Mammary epithelial cell (primary cell): ENCODE measurements around the gene SAMD1.

Source experiments
- EZH2 ChIP-seq: IDR thresholded peaks from 2 replicates; pipeline ENCODE4 v1.6.1; 2012; ENCODE audit warnings: low read length, inconsistent platforms, borderline replicate concordance
- TF ChIP-seq, protein P1 (sequence below), 2 donors: IDR thresholded peaks in 1 of 2; conservative IDR thresholded peaks in 1 of 2; 2 replicates each; pipeline ENCODE4 v1.5.1; 2011 to 2012; ENCODE audit warnings: inconsistent platforms in 2 of 2, low read length in 2 of 2, mild to moderate bottlenecking in 2 of 2, control low read depth in 1 of 2, low read depth in 1 of 2; ENCODE audit not compliant: insufficient read depth in 1 of 2; ENCODE audit errors: extremely low read depth in 1 of 2

DNA sequence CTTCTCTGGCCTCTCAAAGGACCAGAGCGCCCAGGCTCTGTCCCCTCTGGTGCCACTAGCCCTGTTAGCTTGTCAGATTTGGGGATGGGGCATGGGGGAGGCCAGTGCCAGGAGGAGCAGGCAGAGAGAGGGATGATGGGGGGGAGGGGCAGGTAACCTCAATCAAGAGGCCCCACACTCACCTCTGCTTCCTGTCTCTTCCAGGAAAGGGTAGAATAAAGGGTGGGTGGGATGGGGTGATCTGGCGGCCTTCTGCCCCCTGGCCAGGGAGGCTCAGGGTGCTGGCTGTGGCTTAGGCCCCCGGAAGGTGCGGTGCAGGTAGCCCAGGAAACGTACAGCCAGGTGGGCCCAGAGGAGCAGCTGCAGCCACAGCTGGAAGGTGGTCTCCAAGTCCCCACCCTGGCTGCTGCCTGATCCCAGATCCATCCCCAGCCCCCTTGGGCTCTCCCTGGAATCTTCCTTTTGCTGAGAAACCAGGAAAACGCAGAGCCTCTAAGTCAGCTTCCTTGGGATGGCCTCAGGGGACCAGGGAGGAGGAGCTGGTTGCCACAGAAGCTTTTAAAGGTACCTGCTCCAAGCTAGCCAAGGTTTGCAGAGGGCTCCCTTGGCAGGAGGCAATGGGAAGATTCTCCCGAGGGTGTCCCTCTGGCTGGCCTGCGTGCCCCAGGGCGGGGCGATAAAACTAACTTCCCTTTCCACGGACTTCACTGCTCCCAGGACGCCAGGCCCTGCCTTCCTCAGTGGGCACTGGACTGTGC lies 21.7 kb upstream of the SAMD1 start:
- TF ChIP-seq, protein P1, sequence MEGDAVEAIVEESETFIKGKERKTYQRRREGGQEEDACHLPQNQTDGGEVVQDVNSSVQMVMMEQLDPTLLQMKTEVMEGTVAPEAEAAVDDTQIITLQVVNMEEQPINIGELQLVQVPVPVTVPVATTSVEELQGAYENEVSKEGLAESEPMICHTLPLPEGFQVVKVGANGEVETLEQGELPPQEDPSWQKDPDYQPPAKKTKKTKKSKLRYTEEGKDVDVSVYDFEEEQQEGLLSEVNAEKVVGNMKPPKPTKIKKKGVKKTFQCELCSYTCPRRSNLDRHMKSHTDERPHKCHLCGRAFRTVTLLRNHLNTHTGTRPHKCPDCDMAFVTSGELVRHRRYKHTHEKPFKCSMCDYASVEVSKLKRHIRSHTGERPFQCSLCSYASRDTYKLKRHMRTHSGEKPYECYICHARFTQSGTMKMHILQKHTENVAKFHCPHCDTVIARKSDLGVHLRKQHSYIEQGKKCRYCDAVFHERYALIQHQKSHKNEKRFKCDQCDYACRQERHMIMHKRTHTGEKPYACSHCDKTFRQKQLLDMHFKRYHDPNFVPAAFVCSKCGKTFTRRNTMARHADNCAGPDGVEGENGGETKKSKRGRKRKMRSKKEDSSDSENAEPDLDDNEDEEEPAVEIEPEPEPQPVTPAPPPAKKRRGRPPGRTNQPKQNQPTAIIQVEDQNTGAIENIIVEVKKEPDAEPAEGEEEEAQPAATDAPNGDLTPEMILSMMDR (conservative IDR thresholded peaks at IDR 0.05 in 1 of 2, IDR thresholded peaks at IDR 0.05 in 1 of 2; ENCODE audit: extremely low read depth in 1 of 2, insufficient read depth in 1 of 2, low read depth in 1 of 2, low read length in 2 of 2): no peak
- no peak for TF ChIP-seq EZH2
